GM23338 (cell line): ENCODE results near the gene SMIM35. TPM values are rescaled to one million over a fixed set of nuclear protein-coding genes. Genes with fewer than 3 reads are reported as not detected.

Source experiments
- ATAC-seq: fragments of 200-7000 bp; cut with Tn5 transposase; 3 replicates; pipeline ENCODE4 v1.9.1; 2020
- DNase-seq: peaks from one replicate; pipeline ENCODE4 v3.0.0-alpha.2; 2015; ENCODE audit warnings: low spot score
- H2AFZ ChIP-seq: fragments of 200-600 bp; sonication (generic); 2 replicates; pipeline ENCODE4 v1.8.0; 2016; ENCODE audit warnings: antibody characterized with exemption, mild to moderate bottlenecking, moderate library complexity
- H3F3A ChIP-seq: fragments of 200-600 bp; sonication (generic); replicated peaks from 2 replicates; pipeline ENCODE4 v1.8.0; 2017; ENCODE audit warnings: antibody characterized with exemption, mixed run types, low read depth
- H3K27ac ChIP-seq: fragments of 200-600 bp; sonication (generic); 2 replicates; pipeline ENCODE4 v1.6.1; 2016; ENCODE audit warnings: low read depth
- H3K27me3 ChIP-seq: fragments of 200-600 bp; sonication (generic); 2 replicates; pipeline ENCODE4 v1.8.0; 2016; ENCODE audit warnings: mild to moderate bottlenecking, mixed run types, moderate library complexity; ENCODE audit not compliant: insufficient read depth
- H3K36me3 ChIP-seq: fragments of 200-600 bp; sonication (generic); 2 replicates; pipeline ENCODE4 v1.8.0; 2016; ENCODE audit warnings: mild to moderate bottlenecking; ENCODE audit not compliant: insufficient read depth
- H3K4me1 ChIP-seq: fragments of 200-600 bp; sonication (generic); 2 replicates; pipeline ENCODE4 v1.8.0; 2016; ENCODE audit warnings: mild to moderate bottlenecking, moderate library complexity; ENCODE audit not compliant: insufficient read depth
- H3K4me2 ChIP-seq: fragments of 200-600 bp; sonication (generic); 2 replicates; pipeline ENCODE4 v1.7.1; 2017; ENCODE audit warnings: mixed run types
- H3K4me3 ChIP-seq: fragments of 200-600 bp; sonication (generic); 2 replicates; pipeline ENCODE4 v1.6.1; 2016; ENCODE audit warnings: mixed run types
- H3K79me2 ChIP-seq: fragments of 200-600 bp; sonication (generic); replicated peaks from 2 replicates; pipeline ENCODE4 v1.8.0; 2017; ENCODE audit warnings: mild to moderate bottlenecking; ENCODE audit not compliant: insufficient read depth
- H3K9me2 ChIP-seq: fragments of 200-600 bp; sonication (generic); 2 replicates; pipeline ENCODE4 v1.8.0; 2017; ENCODE audit not compliant: insufficient read depth
- H4K20me1 ChIP-seq: fragments of 200-600 bp; sonication (generic); replicated peaks from 2 replicates; pipeline ENCODE4 v1.8.0; 2017; ENCODE audit warnings: mild to moderate bottlenecking; ENCODE audit not compliant: insufficient read depth
- H3K27ac Mint-ChIP-seq: 2 replicates; pipeline ENCODE4 v1.8.0; 2020; ENCODE audit warnings: inconsistent platforms, mild to moderate bottlenecking, moderate library complexity, mixed read lengths
- H3K27me3 Mint-ChIP-seq: 3 replicates; pipeline ENCODE4 v1.8.0; 2022; ENCODE audit warnings: low read depth, mild to moderate bottlenecking, moderate library complexity, mixed read lengths, inconsistent platforms; ENCODE audit not compliant: insufficient read depth, poor library complexity
- H3K36me3 Mint-ChIP-seq: 3 replicates; pipeline ENCODE4 v1.8.0; 2021; ENCODE audit warnings: low read depth, mild to moderate bottlenecking, inconsistent platforms, moderate library complexity, mixed read lengths
- H3K4me1 Mint-ChIP-seq: 3 replicates; pipeline ENCODE4 v1.8.0; 2020; ENCODE audit warnings: mild to moderate bottlenecking, inconsistent platforms, mixed read lengths
- H3K4me3 Mint-ChIP-seq: 3 replicates; pipeline ENCODE4 v1.8.0; 2021; ENCODE audit warnings: moderate library complexity, mild to moderate bottlenecking, inconsistent platforms, mixed read lengths
- H3K9me3 Mint-ChIP-seq: 3 replicates; pipeline ENCODE4 v1.8.0; 2020; ENCODE audit warnings: moderate library complexity, mild to moderate bottlenecking, inconsistent platforms, mixed read lengths
- EZH2 ChIP-seq: fragments of 200-600 bp; sonication (generic); IDR thresholded peaks from one replicate; pipeline ENCODE4 v1.8.0; 2017; ENCODE audit warnings: antibody characterized with exemption, mild to moderate bottlenecking, low read depth; ENCODE audit not compliant: unreplicated experiment
- NANOG ChIP-seq: IDR thresholded peaks from 2 replicates; pipeline ENCODE4 v1.6.1; 2016; ENCODE audit warnings: antibody characterized with exemption, borderline replicate concordance
- polyA plus RNA-seq: library from polyadenylated mRNA; unstranded; fragments of >200 nt; fragmentation: Nextera tagmentation; extraction: Ambion mirVana; gene quantifications from 2 replicates; pipeline ENCODE4 v1.2.1, GENCODE V29; 2016
- total RNA-seq: library from RNA; depleted of rRNA; stranded (reverse); fragments of >200 nt; shearing (Covaris generic); gene quantifications from 2 replicates; pipeline ENCODE4 v1.2.3, GENCODE V29; 2014
- TF ChIP-seq, protein P1 (sequence below): IDR thresholded peaks from one replicate; pipeline ENCODE4 v1.6.1; 2018; ENCODE audit warnings: antibody characterized with exemption; ENCODE audit not compliant: unreplicated experiment
- TF ChIP-seq, protein P2 (sequence below): fragments of 250-450 bp; sonication (Bioruptor Pico); IDR thresholded peaks from 2 replicates; pipeline ENCODE4 v1.5.0; 2020; ENCODE audit warnings: mild to moderate bottlenecking, moderate library complexity

Gene SMIM35
- total and polyA plus RNA-seq, 2 experiments from 2014 or later: not detected

DNA sequence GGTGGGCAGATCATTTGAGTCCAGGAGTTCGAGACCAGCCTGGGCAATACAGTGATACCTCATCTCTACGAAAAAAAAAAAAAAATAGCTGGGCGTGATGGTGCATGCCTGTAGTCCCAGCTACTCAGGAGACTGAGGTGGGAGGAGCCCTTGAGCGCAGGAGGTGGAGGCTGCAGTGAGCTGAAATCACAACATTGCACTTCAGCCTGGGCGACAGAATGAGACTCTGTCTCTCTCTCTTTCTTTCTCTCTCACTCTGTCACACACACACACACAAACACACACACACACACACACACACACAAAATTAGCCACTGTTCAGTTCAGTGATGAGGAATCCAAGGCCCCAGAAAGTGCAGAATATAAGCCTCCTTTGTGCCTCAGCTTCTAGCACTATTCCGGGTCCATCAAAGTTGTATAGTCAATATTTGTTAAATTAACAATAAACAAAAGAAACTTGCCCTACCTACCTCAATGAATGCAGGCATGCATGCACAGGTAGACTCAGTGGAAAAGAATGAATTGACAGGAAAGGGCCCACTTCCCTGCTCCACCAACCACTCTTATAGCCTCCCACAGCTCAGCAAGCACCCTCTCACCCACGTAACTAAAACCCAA lies 3.9 kb upstream of the SMIM35 start:
- peaks cover 17% of the 10 kb centered on the region; the same call in 2 of the 3 replicates for H3K9me3 Mint-ChIP-seq
- H3K27ac ChIP-seq: no peak overlapping the region
- no peak overlapping the region for H3K4me3 Mint-ChIP-seq
- peaks cover 2% of the 10 kb centered on the region for H3K27me3 Mint-ChIP-seq
- no peak overlapping the region for H3K4me2 ChIP-seq
- DNase-seq: no peak
- H3K79me2 ChIP-seq: no peaks in the 10 kb centered on the region
- no peaks in the 10 kb centered on the region; the same call in 2 of the 3 replicates for H3K36me3 Mint-ChIP-seq
- H3F3A ChIP-seq: no peaks in the 10 kb centered on the region
- H3K4me3 ChIP-seq: no peak overlapping the region
- no peaks in the 10 kb centered on the region for H3K9me2 ChIP-seq
- H2AFZ ChIP-seq: peak overlapping the region; percentile 32; the same call in 1 of the 2 replicates
- peaks cover 3% of the 10 kb centered on the region; the same call in 1 of the 3 replicates for H3K4me1 Mint-ChIP-seq
- no peaks in the 10 kb centered on the region for H3K4me1 ChIP-seq
- no peak for ATAC-seq
- no peaks in the 10 kb centered on the region for H4K20me1 ChIP-seq
- H3K27ac Mint-ChIP-seq: no peak overlapping the region
- TF ChIP-seq NANOG: no peak
- TF ChIP-seq, protein P1, sequence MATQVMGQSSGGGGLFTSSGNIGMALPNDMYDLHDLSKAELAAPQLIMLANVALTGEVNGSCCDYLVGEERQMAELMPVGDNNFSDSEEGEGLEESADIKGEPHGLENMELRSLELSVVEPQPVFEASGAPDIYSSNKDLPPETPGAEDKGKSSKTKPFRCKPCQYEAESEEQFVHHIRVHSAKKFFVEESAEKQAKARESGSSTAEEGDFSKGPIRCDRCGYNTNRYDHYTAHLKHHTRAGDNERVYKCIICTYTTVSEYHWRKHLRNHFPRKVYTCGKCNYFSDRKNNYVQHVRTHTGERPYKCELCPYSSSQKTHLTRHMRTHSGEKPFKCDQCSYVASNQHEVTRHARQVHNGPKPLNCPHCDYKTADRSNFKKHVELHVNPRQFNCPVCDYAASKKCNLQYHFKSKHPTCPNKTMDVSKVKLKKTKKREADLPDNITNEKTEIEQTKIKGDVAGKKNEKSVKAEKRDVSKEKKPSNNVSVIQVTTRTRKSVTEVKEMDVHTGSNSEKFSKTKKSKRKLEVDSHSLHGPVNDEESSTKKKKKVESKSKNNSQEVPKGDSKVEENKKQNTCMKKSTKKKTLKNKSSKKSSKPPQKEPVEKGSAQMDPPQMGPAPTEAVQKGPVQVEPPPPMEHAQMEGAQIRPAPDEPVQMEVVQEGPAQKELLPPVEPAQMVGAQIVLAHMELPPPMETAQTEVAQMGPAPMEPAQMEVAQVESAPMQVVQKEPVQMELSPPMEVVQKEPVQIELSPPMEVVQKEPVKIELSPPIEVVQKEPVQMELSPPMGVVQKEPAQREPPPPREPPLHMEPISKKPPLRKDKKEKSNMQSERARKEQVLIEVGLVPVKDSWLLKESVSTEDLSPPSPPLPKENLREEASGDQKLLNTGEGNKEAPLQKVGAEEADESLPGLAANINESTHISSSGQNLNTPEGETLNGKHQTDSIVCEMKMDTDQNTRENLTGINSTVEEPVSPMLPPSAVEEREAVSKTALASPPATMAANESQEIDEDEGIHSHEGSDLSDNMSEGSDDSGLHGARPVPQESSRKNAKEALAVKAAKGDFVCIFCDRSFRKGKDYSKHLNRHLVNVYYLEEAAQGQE: no peak
- no peak for TF ChIP-seq EZH2
- TF ChIP-seq, protein P2, sequence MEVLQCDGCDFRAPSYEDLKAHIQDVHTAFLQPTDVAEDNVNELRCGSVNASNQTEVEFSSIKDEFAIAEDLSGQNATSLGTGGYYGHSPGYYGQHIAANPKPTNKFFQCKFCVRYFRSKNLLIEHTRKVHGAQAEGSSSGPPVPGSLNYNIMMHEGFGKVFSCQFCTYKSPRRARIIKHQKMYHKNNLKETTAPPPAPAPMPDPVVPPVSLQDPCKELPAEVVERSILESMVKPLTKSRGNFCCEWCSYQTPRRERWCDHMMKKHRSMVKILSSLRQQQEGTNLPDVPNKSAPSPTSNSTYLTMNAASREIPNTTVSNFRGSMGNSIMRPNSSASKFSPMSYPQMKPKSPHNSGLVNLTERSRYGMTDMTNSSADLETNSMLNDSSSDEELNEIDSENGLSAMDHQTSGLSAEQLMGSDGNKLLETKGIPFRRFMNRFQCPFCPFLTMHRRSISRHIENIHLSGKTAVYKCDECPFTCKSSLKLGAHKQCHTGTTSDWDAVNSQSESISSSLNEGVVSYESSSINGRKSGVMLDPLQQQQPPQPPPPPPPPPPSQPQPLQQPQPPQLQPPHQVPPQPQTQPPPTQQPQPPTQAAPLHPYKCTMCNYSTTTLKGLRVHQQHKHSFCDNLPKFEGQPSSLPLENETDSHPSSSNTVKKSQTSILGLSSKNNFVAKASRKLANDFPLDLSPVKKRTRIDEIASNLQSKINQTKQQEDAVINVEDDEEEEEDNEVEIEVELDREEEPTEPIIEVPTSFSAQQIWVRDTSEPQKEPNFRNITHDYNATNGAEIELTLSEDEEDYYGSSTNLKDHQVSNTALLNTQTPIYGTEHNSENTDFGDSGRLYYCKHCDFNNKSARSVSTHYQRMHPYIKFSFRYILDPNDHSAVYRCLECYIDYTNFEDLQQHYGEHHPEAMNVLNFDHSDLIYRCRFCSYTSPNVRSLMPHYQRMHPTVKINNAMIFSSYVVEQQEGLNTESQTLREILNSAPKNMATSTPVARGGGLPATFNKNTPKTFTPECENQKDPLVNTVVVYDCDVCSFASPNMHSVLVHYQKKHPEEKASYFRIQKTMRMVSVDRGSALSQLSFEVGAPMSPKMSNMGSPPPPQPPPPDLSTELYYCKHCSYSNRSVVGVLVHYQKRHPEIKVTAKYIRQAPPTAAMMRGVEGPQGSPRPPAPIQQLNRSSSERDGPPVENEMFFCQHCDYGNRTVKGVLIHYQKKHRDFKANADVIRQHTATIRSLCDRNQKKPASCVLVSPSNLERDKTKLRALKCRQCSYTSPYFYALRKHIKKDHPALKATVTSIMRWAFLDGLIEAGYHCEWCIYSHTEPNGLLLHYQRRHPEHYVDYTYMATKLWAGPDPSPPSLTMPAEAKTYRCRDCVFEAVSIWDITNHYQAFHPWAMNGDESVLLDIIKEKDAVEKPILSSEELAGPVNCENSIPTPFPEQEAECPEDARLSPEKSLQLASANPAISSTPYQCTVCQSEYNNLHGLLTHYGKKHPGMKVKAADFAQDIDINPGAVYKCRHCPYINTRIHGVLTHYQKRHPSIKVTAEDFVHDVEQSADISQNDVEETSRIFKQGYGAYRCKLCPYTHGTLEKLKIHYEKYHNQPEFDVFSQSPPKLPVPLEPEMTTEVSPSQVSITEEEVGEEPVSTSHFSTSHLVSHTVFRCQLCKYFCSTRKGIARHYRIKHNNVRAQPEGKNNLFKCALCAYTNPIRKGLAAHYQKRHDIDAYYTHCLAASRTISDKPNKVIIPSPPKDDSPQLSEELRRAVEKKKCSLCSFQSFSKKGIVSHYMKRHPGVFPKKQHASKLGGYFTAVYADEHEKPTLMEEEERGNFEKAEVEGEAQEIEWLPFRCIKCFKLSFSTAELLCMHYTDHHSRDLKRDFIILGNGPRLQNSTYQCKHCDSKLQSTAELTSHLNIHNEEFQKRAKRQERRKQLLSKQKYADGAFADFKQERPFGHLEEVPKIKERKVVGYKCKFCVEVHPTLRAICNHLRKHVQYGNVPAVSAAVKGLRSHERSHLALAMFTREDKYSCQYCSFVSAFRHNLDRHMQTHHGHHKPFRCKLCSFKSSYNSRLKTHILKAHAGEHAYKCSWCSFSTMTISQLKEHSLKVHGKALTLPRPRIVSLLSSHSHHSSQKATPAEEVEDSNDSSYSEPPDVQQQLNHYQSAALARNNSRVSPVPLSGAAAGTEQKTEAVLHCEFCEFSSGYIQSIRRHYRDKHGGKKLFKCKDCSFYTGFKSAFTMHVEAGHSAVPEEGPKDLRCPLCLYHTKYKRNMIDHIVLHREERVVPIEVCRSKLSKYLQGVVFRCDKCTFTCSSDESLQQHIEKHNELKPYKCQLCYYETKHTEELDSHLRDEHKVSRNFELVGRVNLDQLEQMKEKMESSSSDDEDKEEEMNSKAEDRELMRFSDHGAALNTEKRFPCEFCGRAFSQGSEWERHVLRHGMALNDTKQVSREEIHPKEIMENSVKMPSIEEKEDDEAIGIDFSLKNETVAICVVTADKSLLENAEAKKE (CRISPR knock-in tag): no peak
- H3K36me3 ChIP-seq: no peaks in the 10 kb centered on the region
- no peaks in the 10 kb centered on the region for H3K27me3 ChIP-seq
